Tibial nerve (tissue), 4 donors: ENCODE measurements around the gene LIN28B. TPM values are rescaled to one million over a fixed set of nuclear protein-coding genes. Genes with fewer than 3 reads are reported as not detected.
"Not testable (repeated sequence)": the region's sequence is repeated elsewhere in the genome, so short reads cannot be mapped to it uniquely, and the experiment has no call there.

Experiments used
- DNase-seq, 2 donors: peaks; one replicate each; pipeline ENCODE4 v3.0.0-alpha.2; 2019; ENCODE audit warnings: low spot score in 2 of 2
- H3K27ac ChIP-seq, 4 donors: fragments of 200-600 bp; sonication (generic) in 3 of 4; one replicate each; pipeline ENCODE4 v1.5.1; 2017 to 2019; ENCODE audit warnings: mild to moderate bottlenecking in 1 of 4
- H3K27me3 ChIP-seq, 2 donors: fragments of 200-600 bp; sonication (generic) in 1 of 2; one replicate each; pipeline versions ENCODE4 v1.5.1 to v1.6.0; 2017 to 2019
- H3K36me3 ChIP-seq, 3 donors: fragments of 200-600 bp; sonication (generic); one replicate each; pipeline ENCODE4 v1.5.1; 2018 to 2019
- H3K4me1 ChIP-seq, 4 donors: fragments of 200-600 bp; sonication (generic) in 3 of 4; one replicate each; pipeline ENCODE4 v1.5.1; 2017 to 2019
- H3K4me3 ChIP-seq, 4 donors: fragments of 200-600 bp; sonication (generic) in 3 of 4; one replicate each; pipeline ENCODE4 v1.5.1; 2017 to 2019; ENCODE audit warnings: mild to moderate bottlenecking in 1 of 4, moderate library complexity in 1 of 4
- H3K9me3 ChIP-seq, 4 donors: fragments of 200-600 bp; sonication (generic) in 3 of 4; one replicate each; pipeline ENCODE4 v1.5.1; 2017 to 2019
- CTCF ChIP-seq, 5 experiments: fragments of 200-600 bp in 3 of 5; fragments of 450-650 bp in 2 of 5; sonication (generic) in 3 of 5; IDR thresholded peaks; one replicate each; pipeline ENCODE4 v1.5.1; 2016 to 2019; ENCODE audit warnings: antibody characterized with exemption in 5 of 5, mild to moderate bottlenecking in 3 of 5, moderate library complexity in 2 of 5
- EP300 ChIP-seq, 2 donors: sonication (generic); formaldehyde crosslinking; IDR thresholded peaks; one replicate each; pipeline ENCODE4 v1.6.1; 2017; ENCODE audit warnings: antibody characterized with exemption in 2 of 2, mild to moderate bottlenecking in 1 of 2
- POLR2A ChIP-seq, 2 donors: fragments of 450-650 bp; IDR thresholded peaks; one replicate each; pipeline ENCODE4 v1.6.1; 2017; ENCODE audit warnings: antibody characterized with exemption in 2 of 2, mild to moderate bottlenecking in 2 of 2, moderate library complexity in 2 of 2
- WGBS, 2 donors: methylation state at CpG; one replicate each; pipeline ENCODE4 v1.1.5; 2018; 5-methylcytosine and 5-hydroxymethylcytosine counted together
- total RNA-seq, 4 donors: library from RNA; depleted of rRNA; stranded (reverse); fragments of >200 nt; gene quantifications; one replicate each; pipeline ENCODE4 v1.1.0, GENCODE V29; 2016

LIN28B gene
- total RNA-seq, 4 donors from 2014 or later, result not detected

- WGBS, 2 donors, result 57 to 68% methylated on average over 1 of the region's 1 CpG
- Histone ChIP-seq H3K36me3 (no peaks in the 10 kb centered on the region), H3K27me3 (no peaks in the 10 kb centered on the region), H3K4me1 (peaks cover 0 to 5% (median 2%) of the 10 kb centered on the region in 4 donors), H3K4me3 (no peak overlapping the region), H3K9me3 (no peaks in the 10 kb centered on the region), H3K27ac (no peak overlapping the region)
- TF ChIP-seq POLR2A (IDR thresholded peaks at IDR 0.05), result no peak
- no peak for TF ChIP-seq CTCF (IDR thresholded peaks at IDR 0.05)
- no peak for TF ChIP-seq EP300 (IDR thresholded peaks at IDR 0.05)
- DNase-seq, result no peak
Measured at GRCh38 chr6:105001063-105001462, 44.2 kb downstream of the LIN28B start.

- no peaks in the 10 kb centered on the region for H3K9me3 ChIP-seq
- 30 to 50% methylated on average over 1 of the region's 1 CpG for WGBS, 2 donors
- no peak for DNase-seq
- H3K27ac ChIP-seq, result no peak overlapping the region
- no peak overlapping the region for H3K4me3 ChIP-seq
- no peaks in the 10 kb centered on the region for H3K36me3 ChIP-seq
- no peaks in the 10 kb centered on the region for H3K27me3 ChIP-seq
- no peak for TF ChIP-seq CTCF (IDR thresholded peaks at IDR 0.05)
- TF ChIP-seq POLR2A (IDR thresholded peaks at IDR 0.05), result no peak
- TF ChIP-seq EP300 (IDR thresholded peaks at IDR 0.05), result no peak
- H3K4me1 ChIP-seq, result no peaks in the 10 kb centered on the region
Measured at GRCh38 chr6:105001906-105002305, 45.0 kb downstream of the LIN28B start.

GRCh38 chr6:105005451-105005850, 48.5 kb downstream of the LIN28B start:
- H3K27ac ChIP-seq, result no peak overlapping the region
- H3K9me3 ChIP-seq, result no peaks in the 10 kb centered on the region
- TF ChIP-seq POLR2A (IDR thresholded peaks at IDR 0.05), result no peak
- TF ChIP-seq CTCF (IDR thresholded peaks at IDR 0.05), result no peak
- no peak for TF ChIP-seq EP300 (IDR thresholded peaks at IDR 0.05)
- 41 to 58% methylated on average over 1 of the region's 1 CpG for WGBS, 2 donors
- no peaks in the 10 kb centered on the region for H3K4me1 ChIP-seq
- no peak for DNase-seq
- no peaks in the 10 kb centered on the region for H3K27me3 ChIP-seq
- no peaks in the 10 kb centered on the region for H3K36me3 ChIP-seq
- no peak overlapping the region for H3K4me3 ChIP-seq

GRCh38 chr6:105013459-105013858, 56.6 kb downstream of the LIN28B start:
- not testable (repeated sequence) for H3K4me1 ChIP-seq, DNase-seq, H3K36me3 ChIP-seq, H3K9me3 ChIP-seq, H3K27me3 ChIP-seq, H3K27ac ChIP-seq, H3K4me3 ChIP-seq
- whole genome bisulfite sequencing, 2 donors, result 92 to 95% methylated on average over 4 of the region's 4 CpGs

GRCh38 chr6:105014448-105014847, 57.5 kb downstream of the LIN28B start:
- Histone ChIP-seq H3K4me3 (no peak overlapping the region), H3K36me3 (no peaks in the 10 kb centered on the region), H3K27ac (no peak overlapping the region), H3K4me1 (peaks cover 0 to 7% (median 0%) of the 10 kb centered on the region in 4 donors), H3K9me3 (no peaks in the 10 kb centered on the region), H3K27me3 (no peaks in the 10 kb centered on the region)
- TF ChIP-seq EP300 (IDR thresholded peaks at IDR 0.05) (no peak), POLR2A (IDR thresholded peaks at IDR 0.05) (no peak), CTCF (IDR thresholded peaks at IDR 0.05) (no peak)
- DNase-seq, result no peak
- 86 to 93% methylated on average over 3 of the region's 3 CpGs for WGBS, 2 donors

- no peaks in the 10 kb centered on the region for H3K36me3 ChIP-seq
- TF ChIP-seq POLR2A (IDR thresholded peaks at IDR 0.05), result no peak
- TF ChIP-seq EP300 (IDR thresholded peaks at IDR 0.05), result no peak
- TF ChIP-seq CTCF (IDR thresholded peaks at IDR 0.05), result no peak
- H3K27me3 ChIP-seq, result no peaks in the 10 kb centered on the region
- H3K4me1 ChIP-seq, result peaks cover 0 to 7% (median 0%) of the 10 kb centered on the region in 4 donors
- H3K9me3 ChIP-seq, result no peaks in the 10 kb centered on the region
- DNase-seq, result no peak
- no peak overlapping the region for H3K4me3 ChIP-seq
- no peak overlapping the region for H3K27ac ChIP-seq
Measured at GRCh38 chr6:105014954-105015353, 58.0 kb downstream of the LIN28B start.
